HG02970 (cell line): ENCODE data around the gene MBOAT2.
"Not testable (repeated sequence)": the region's sequence is repeated elsewhere in the genome, so short reads cannot be mapped to it uniquely, and the experiment has no call there.

Source experiments
- ATAC-seq: cut with Tn5 transposase; IDR thresholded peaks from one replicate; pipeline ENCODE4 v1.9.1; 2021; ENCODE audit warnings: mild to moderate bottlenecking, moderate library complexity, moderate number of reproducible peaks; ENCODE audit not compliant: unreplicated experiment, low FRiP score

Gene MBOAT2, protein sequence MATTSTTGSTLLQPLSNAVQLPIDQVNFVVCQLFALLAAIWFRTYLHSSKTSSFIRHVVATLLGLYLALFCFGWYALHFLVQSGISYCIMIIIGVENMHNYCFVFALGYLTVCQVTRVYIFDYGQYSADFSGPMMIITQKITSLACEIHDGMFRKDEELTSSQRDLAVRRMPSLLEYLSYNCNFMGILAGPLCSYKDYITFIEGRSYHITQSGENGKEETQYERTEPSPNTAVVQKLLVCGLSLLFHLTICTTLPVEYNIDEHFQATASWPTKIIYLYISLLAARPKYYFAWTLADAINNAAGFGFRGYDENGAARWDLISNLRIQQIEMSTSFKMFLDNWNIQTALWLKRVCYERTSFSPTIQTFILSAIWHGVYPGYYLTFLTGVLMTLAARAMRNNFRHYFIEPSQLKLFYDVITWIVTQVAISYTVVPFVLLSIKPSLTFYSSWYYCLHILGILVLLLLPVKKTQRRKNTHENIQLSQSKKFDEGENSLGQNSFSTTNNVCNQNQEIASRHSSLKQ

GRCh38 chr2:9003616-9004337 is at the start of gene MBOAT2:
TSS of gene MBOAT2 (minus strand) at chr2:9003684. CDS start at chr2:9003614, 70 bp downstream.
- ATAC-seq = peak; percentile 79

DNA sequence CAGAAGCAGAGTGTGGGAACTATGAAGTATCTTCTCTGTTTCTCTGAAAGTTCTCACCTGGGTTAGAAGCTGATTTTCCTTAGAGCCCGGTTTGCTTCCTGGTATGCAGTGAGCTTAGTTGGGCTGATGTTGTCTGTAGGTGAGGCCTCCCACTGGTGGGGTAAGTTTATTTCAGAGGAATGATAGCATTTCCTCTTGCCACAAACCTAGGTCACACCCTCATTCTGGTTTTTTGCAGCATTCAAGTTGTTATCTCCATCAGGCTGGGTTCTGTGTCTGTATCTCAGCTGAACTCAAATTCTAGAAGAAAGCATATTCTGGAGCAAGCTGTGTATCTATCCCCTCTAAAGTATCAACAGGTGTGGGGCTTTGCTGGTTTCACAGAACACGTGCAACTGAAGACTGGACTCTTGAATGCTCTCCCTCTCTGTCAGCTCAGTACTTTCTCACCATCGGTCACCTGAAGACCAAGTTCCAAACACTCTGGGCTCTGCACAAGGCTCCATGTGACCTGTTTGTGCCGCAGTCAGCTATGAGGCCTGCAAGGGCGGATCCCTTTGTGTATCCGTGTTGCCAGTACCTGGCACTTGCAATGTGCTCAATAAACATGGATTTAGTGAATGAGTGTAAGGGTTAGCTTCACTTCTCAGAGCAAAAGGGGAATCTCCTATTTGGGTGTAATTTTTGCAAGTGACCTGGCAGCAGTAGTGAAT is 49.5 kb upstream of the MBOAT2 start:
- ATAC-seq = no peak

DNA sequence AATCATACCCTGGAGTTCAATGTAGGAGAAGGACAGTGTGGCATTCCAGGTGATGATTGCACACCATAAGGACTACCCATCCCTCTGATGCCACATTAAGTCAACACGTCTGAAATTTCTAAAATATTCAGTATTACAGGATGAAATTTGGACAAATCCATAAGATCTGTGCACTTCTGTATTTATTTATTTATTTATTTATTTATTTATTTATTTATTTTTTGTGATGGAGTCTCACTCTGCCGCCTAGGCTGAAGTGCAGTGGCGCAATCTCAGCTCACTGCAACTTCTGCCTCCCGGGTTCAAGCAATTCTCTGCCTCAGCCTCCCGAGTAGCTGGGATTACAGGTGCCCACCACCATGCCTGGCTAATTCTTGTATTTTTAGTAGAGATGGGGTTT is 48.0 kb upstream of the MBOAT2 start:
- not testable (repeated sequence) for ATAC-seq

GRCh38 chr2:9050122-9050809 is 46.8 kb upstream of the MBOAT2 start:
- no peak for ATAC-seq

- ATAC-seq = no peak
These were observed 42.1 kb upstream of the MBOAT2 start for GRCh38 chr2:9045595-9045994.

GRCh38 chr2:9043491-9043890 is 40.0 kb upstream of the MBOAT2 start:
- not testable (repeated sequence) for ATAC-seq

DNA sequence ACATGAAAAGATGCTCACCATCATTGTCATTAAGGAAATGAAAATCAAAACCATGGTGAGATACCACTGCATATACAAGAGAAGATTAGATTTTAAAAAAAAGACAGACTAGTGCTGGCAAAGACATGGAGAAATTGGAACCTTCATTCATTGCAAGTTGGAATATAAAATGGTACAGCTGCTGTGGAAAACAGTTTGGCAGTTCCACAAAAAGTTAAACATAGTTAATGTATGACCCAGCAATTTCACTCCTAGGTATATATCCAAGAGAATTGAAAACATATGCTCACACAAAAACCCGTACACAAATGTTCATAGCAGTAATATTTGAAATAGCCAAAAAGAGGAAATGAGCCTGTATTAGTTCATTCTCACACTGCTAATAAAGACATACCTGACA is 33.7 kb upstream of the MBOAT2 start:
- ATAC-seq = no peak

DNA sequence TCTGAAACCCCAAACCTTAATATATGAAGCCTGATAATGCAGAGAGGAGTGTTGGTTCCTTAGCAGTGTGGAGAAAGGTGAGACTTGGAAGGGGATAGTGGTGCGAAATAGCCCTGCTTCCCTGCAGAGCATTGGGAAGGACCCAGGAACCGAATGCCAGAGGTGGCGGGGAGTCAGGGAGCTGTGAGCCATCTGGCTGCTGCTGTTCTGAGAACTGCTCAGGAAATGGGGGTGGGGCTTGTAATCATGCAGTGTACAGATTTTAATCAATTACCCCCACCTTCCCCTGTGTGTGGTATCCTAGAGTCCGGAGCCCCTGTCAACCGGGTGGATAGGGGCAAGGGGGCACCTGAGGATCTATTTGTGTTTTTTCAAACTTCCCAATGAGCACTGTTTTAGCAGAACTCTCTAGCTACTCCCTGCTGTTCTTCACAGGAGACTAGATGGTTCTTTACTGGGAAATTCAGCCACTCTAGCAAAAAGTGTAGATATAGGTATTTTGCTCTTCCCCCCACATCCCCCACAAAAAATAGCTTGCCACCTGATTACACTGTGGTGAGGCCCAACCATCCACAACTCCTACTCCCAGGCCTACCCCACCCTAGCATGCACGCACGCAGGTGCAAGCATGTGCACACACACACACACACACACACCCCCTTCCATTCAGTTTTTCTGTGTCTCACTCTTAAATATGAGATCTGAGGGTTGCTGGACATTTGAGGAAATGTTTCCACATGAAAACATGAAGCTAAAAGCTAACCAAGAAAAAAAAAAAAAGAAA is 30.1 kb upstream of the MBOAT2 start:
- ATAC-seq = no peak

DNA sequence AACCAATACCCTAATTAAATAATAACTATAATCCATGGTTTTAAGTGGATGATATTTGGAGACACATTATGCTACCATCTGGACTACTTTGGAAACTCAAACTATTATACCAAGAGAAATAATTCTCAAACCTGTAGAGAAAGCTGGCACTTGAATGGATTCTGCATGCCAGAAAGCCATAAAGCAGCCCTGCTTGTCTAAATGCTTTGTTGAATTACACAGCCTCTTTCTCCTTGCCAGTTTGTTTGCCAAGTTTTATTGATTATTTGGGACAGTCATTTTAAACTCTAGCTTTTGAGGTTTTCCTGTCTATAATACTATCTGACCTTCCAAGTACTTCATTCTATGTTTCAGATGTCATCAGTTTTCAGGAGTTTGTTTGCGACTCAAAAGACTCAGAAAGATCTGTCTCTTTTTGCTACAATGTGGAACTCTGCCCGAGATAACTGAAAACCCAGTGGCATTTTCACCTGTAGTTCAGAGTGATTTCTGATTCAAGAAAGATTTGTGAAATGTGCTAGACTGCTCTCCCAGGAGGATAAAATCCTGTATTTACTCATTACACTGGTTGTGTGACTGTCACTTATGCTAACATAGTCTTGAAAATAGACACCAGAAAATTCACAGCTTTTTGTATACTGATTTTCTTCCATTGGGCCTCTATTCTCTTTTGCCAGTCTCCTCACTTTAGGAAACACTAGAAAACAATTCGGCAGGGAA is 29.2 kb upstream of the MBOAT2 start:
- ATAC-seq = no peak

DNA sequence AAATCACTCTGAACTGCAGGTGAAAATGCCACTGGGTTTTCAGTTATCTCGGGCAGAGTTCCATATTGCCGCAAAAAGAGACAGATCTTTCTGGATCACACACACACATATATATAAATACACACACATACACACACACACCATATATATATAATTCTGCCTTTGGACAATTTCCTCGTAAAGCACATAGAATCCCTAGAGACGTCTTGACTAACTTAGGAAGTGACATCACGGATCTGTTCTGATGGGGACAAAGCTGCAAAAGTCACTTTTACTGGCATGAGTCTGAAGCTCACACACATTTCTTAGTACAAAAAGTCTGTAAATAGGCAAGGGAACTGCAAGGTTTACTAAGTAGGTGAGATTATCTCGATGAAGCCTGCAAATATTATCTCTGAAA is 28.6 kb upstream of the MBOAT2 start:
- no peak for ATAC-seq

DNA sequence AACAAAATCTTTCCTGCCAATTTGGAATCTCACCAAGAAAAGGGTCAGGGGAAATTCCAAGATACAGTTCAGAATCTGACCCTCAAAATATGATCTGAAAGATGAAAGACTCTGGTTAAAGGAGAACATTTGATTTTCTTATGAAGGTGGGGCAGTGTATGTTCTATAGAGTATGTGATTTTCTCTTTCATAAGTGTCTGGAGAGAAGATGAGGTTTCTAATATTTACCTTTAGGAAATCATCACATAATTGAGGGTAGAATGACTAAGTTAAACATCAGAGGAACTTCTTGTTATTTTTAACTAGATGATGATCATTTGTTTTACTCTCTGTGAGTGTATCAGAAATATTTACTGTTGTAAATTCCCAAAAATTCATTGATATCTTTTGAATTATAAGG is 27.8 kb upstream of the MBOAT2 start:
- no peak for ATAC-seq

DNA sequence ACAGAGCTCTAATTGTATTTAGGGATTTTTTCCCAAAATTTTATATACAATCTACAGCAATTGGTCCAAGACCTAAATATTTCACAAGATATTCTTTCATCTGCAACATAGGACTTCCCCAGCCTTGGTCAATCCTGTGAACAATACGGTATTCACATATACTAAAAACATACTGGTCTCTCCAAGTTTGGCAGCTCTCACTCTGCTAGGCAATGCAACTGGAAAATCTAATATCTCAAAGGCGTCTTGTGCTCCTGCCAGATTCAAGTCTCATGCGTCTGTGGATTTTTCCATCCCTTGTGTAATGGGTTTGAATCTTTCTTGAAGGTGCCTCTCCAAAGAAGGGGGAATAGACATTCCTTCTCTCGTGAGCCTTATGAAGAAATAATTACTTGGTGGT is 27.4 kb upstream of the MBOAT2 start:
- no peak for ATAC-seq

DNA sequence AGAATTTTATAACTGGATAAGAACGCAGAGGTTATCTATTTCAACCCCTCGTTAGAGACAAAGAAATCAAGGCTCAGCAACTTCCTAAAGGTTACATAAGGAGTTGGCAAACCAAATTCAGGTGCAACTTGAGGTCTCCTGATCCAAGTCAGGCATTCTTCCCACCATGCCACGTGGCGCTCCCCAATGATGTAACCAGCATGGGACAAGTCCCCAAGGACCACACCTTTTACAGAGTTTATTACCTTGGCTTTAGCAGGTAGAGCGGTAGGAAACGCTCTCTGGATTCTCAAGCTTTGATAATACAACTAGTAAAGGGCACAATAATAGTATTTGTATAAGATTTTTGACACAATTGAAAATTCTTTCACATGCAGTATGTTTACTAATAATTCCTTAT is 26.7 kb upstream of the MBOAT2 start:
- ATAC-seq = no peak

DNA sequence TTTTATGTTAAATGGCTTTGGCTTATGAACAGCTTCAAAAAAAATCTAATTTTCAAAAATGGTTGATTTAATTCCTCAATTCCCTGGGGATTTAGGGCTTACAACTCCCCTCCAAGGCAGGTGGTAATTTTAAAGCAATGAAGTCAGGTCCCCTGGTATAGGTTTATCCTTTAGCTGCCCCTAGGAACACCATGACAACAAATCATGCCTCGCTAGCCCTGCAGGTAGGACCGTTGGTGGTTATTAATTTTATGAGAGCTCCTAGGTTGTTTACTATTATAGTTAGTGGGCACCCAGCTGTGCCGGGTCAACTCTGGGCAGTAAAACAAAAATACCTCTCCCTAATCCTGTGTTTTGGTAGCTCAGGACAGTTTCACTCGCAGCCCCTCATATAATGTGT is 26.2 kb upstream of the MBOAT2 start:
- no peak for ATAC-seq

DNA sequence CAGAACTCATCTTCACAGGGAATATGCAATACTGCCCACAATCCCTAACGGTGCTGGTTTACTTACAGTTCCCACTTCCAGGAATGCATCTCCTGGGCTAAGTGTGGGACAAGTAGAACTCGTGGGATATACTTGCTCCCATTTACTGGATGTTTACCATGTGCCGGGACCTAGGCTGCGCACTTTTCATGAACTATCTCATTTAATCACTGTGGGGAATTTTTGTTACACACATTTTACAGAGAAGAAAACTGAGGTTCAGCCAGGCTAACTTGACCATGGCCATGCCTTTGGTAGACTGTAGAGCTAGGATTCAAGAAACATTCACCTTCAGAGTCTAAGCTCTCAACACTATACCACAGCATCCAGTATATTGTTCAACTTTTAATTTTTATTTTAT is 24.4 kb upstream of the MBOAT2 start:
- ATAC-seq = no peak

- no peak for ATAC-seq
These were observed 22.3 kb upstream of the MBOAT2 start for GRCh38 chr2:9025746-9026145.

- ATAC-seq = no peak
These were observed 21.1 kb upstream of the MBOAT2 start for GRCh38 chr2:9024575-9024974.

DNA sequence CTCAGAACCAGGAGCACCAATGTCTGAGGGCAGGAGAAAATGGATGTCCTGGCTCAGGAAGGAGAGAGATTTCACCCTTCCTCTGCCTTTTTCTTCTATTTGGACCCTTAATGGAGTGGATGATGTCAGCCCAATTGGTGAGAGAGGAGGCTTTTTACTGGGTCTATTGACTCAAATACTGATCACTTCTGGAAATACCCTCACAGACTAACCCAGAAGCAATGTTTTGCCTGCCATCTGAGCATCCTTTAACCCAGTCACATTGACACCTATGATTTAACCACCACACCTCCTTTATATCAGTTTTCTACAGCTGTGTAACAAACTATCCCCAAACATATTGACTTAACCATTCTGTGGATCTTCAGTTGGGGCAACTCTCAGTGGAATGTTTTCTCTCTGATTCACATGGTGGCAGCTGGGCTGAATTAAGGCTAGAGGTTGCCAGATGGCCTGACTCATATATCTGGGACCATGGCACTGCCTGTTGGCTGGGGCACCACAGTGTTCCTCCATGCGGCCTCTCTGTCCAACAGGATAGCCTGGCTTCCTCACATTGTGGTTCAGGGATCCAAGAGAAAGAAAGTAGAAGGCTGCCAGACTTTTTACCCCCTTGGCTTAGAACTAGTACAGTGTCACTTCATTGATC is 18.2 kb upstream of the MBOAT2 start:
- no peak for ATAC-seq

DNA sequence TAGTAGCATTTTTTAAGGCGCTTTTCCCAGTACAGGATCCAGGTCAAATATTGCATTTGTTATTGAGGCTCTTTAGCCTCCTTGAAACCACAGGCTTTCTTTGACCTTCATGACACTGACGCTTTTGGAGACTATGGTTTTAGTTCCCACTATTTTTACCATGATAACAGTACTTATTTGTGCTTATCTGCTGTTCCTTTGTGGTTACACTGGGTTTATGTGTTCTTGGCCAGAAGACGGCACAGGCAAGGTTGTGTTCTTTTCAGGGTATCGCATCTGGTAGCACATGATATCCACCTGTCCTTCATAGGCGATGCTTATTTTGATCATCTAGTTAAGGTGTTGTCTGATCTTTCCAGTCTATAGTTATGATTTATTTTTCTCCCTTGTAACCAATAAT is 16.8 kb upstream of the MBOAT2 start:
- ATAC-seq = no peak
